Femur (tissue), 1 donor: ENCODE measurements around the gene SRP68.
"Not testable (repeated sequence)": the region's sequence is repeated elsewhere in the genome, so short reads cannot be mapped to it uniquely, and the experiment has no call there.

Experiments
- DNase-seq: peaks from one replicate; pipeline ENCODE4 v3.0.0-alpha.2; 2017

Gene SRP68

DNA sequence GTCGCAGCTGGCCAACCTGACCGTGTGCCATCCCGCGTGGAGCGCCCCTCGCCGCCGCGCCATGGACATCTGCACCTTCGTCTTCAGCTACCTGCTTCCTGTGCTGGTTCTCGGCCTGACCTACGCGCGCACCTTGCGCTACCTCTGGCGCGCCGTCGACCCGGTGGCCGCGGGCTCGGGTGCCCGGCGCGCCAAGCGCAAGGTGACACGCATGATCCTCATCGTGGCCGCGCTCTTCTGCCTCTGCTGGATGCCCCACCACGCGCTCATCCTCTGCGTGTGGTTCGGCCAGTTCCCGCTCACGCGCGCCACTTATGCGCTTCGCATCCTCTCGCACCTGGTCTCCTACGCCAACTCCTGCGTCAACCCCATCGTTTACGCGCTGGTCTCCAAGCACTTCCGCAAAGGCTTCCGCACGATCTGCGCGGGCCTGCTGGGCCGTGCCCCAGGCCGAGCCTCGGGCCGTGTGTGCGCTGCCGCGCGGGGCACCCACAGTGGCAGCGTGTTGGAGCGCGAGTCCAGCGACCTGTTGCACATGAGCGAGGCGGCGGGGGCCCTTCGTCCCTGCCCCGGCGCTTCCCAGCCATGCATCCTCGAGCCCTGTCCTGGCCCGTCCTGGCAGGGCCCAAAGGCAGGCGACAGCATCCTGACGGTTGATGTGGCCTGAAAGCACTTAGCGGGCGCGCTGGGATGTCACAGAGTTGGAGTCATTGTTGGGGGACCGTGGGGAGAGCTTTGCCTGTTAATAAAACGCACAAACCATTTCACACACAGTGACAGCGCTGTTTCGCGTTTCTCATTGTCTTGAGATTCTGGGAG is 4.7 kb upstream of the SRP68 start:
- peak; percentile 29 for DNase-seq

DNA sequence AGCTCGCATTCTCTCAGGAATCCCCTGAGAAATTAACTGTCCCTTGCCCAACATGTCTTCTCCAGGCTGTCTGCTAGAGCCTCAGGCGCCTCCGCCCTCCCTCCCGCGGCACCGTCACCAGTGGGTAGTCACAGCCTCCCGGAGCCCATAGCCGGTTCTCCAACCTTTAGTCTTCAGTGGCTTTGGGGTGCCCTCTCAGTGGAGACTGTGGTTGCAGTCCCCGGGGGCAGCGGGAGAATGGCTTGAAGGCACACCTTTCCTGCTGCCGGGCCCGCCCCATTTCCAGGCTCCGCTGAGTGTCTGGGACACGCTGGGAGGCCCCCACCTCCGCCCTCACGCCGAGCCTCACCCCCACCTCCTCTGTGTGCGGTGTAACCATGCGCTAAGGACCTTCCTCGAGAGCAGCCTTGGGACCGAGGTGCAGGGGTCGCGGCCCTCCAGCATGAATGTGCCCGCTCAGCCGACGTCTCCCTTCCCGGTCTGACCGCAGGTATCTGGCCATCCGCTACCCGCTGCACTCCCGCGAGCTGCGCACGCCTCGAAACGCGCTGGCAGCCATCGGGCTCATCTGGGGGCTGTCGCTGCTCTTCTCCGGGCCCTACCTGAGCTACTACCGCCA is 3.9 kb upstream of the SRP68 start:
- peak; percentile 23 for DNase-seq

DNA sequence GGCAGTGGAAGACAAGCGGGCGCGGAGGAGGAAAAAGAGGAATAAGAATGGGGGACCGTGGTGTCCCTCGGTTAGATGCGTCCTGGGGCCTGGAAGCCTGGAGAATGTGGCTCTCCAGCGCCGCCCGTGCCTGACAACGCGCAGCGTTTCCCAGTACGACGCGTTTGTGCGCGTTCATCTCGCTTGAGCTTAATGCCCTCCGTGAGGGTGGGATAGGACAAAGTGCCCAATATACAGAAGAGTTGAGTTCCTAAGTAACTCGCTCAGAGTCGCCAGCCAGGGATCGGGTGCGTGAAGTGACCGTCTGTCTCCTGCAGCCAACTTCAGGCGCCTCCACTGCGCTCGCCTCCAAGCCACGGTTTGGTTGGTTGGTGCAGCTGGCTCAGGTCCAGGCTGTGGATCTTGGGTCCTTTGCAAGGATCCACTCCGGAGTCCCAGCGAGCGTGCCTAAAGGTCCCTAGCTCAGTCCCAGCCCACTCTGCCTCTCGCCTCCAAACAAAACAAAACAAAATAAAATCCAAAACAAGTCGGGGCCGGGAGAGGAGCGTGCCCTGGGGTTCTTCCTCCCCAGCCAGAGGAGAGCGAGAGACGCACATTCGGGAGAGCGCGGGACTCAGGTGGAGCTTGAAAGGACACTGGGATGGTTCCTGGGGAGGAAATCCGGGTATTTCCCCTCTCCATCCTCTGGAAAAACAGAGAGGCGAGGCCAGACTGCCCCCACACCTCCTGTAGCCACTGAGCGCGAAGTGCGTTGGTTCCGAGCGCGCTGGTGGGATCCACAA is 3.2 kb upstream of the SRP68 start:
- peak; percentile 19 for DNase-seq

DNA sequence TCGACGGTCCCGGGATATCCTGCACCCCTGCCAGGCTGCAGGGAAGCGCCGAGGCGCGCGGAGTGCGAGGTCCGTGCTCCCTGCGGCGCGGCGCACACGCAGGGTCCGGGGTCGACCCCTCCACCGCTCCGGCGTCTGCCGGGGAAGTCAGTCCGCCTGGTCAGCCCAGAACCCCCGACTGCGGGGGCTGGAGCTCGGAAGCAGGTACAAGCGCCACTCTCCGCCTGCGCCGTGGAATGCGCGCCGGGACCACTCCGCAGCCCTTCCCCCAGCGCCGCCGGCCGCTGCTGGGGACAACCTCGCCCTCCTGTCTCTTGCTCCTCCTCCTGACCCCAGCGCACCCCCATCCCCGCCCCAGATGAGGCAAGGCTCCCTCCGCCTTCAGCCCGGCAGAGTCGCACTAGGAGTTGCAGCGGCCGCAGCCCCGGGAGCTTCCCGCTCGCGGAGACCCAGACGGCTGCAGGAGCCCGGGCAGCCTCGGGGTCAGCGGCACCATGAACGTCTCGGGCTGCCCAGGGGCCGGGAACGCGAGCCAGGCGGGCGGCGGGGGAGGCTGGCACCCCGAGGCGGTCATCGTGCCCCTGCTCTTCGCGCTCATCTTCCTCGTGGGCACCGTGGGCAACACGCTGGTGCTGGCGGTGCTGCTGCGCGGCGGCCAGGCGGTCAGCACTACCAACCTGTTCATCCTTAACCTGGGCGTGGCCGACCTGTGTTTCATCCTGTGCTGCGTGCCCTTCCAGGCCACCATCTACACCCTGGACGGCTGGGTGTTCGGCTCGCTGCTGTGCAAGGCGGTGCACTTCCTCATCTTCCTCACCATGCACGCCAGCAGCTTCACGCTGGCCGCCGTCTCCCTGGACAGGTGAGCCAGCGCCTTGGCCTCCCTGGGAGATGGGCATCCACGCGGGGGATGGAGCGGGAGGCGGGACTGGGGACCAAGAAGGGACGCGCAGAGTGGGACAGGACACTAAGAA is 2.4 kb upstream of the SRP68 start, which contains the start of gene GALR2:
TSS of gene GALR2 (plus strand) at position 392 of the 974 bp plus-strand sequence. CDS start at position 495, 103 bp downstream.
- DNase-seq, result peak; percentile 26

DNA sequence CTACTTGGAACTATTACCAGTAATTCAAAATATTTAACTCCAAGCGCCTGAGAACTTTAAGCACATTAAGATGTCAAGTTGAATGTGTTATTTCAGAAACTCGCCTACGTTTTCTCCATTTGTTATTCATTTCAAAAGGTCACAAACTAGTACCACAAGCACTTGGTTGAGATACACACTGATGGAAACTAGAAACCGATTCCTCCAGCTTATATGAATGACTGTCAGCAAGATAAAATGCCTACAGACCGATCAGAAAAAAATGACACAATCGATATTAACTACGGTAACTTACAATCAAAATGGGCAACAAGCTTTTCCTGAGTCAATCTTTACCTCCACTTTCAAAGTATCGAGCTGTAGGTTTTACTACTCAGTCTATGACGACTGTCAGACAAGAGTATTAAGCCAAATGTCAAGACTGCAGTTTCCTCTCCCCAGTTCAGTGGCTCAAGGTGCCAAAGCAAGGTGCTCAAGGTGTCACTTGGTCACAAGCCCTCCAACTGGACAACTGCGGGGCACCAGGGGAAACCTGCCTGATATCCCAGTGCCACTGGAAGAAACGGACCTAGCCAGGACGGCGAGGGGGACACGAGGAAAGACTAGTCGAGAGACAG is 678 bp downstream of the SRP68 start:
- no peak for DNase-seq

DNA sequence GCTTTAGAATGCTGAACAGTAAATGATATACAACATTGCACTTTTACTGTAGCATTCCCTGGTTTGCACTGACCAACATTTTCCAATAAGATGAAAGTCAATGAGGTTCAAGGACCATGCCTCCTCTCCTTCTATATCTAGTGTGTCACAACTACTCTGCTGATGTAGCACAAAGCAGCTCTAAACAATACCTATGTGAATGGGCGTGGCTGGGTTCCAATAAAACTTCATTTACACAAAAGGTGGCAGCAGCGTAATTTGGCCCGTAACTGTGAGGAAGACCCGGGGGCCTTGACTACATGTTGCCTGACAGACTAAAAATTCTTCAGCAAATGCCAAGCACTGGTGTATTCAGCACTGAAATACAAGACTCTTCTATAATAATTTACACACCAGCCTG is 6.5 kb downstream of the SRP68 start:
- no peak for DNase-seq

DNA sequence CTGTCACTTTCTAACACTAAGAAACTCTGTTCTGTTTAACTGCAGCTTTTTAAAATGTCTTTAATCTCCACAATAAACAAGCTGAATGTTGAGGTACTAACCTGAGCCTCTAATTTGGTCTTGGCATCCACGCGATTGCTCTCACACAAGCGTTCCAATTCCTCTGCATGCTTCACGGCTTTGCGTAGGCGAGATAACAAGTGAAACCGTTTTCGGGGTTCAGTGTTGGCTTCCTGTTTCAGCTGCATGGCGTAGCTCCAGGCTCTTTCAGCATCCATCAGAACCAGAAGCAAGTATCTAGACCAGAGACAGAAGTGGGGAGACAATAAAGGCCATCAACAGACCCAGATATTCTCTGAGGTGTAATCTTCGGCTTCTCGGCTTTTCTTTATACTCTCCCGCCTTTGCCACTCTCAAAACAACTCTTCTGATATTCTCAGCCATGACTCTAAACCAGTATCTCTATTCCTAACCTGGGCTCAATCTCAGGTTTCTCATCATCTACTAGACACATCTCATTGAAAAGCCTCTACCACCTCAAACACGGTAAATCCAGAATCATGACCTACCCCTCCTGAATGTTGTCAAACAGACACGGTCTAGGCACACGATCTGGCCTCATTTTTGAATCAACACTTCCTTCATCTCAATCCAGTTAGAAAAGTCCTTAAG is 8.3 kb downstream of the SRP68 start:
- DNase-seq, result no peak

DNA sequence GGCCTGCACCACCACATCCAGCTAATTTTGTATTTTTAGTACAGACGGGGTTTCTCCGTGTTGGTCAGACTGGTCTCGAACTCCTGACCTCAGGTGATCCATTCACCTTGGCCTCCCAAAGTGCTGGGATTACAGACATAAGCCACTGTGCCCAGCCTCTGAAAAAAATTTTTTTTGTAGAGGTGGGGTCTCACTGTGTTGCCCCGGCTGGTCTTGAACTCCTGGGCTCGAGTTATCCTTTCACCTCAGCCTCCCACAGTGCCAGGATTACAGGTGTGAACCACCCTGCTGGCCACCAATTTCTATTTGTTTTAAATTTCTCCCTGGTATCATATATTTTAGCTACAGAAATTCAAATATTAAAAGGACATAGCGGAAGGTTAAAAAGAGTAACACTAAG is 14.1 kb downstream of the SRP68 start:
- not testable (repeated sequence) for DNase-seq

DNA sequence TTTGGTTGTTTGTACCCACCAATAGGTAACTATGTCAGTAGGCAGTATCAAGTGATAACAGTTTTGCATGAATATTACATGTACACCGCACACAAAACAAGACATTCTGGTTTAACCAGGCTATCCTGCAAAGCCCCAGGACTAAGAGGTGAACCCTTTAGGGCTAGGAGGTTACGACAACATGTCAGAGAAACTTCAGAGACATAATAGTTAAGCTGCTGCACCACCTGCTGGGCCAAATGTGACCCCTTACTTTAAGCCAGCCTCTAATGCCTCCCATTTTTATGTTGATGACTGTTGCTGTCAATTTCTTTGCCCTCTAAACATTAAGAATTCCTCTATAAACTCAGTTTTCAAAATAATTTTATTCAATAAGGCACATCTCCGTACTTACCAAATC is 15.4 kb downstream of the SRP68 start:
- DNase-seq, result no peak

DNA sequence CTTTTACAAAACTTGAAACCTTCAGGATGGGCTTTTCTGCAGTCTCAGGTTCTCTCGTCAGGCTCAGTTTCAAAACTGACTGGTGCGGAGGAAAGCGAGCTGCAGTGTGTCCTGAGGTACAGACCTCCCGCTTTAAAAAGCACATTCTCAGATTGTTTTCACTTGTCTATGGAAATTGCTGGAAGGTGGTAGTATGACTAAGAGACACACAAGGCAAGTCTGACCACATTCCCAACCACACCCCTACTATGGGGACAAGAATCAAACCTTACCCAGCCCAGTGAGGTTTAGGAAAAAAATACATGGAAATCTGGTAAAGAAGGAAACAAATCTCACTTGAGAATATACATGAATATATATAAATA is 18.2 kb downstream of the SRP68 start:
- DNase-seq, result no peak

DNA sequence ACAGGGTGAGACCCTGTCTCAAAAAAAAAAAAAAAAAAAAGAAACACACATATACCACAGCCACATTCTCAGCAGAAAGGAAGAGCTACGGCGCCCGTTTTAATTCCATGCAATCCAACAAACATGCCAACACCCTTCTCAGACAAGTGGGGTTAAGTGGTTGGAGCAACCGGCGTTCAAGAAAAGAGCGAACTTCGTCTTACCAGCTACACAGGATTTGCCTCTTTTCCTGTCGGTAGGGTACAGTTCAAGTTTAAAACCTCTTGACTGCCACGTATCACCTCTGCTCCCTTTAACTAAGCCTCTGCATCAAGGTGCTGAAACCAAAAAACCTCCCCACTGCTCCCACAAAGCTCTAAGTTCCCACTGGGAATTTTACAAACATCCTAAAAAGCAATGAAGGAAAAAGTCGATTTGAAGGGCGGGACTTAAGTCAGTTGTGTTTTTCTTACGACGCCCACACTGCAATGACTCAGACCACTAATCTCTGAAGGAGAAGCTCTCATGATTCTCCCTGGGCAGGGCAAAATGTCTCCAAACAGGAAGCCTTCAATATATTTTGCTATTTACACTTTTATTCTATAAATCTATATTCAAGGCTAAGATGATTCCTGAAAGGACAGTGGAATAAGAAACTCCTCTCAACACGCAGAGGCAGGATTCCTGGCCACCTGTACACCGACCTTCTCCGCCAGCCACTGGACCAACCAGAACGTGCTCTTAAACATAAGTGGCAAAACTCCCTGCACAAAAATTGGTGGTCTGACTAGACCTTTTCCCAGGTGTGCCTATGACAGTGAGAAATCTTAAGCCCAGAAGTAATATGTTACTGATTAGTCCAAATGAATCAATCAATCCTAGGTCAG is 18.8 kb downstream of the SRP68 start:
- DNase-seq, result no peak

DNA sequence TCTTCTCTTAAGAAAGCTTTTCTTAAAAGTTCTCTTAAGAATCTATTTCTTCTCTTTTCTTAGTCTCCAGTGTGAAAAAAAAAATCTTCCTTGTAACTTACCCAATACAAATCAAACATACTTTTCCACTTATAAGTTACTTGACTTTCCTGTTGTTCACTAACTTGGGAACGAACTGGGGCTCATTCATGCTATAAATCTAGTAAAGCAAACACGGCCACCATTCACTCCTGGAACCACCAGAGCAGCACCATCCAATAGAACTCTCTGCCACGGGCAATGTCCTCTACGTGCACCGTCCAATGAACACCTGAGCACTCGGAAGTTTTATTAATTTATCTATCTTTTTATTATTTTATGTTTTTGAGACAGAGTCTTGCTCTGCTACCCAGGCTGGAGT is 20.8 kb downstream of the SRP68 start:
- DNase-seq, result no peak

DNA sequence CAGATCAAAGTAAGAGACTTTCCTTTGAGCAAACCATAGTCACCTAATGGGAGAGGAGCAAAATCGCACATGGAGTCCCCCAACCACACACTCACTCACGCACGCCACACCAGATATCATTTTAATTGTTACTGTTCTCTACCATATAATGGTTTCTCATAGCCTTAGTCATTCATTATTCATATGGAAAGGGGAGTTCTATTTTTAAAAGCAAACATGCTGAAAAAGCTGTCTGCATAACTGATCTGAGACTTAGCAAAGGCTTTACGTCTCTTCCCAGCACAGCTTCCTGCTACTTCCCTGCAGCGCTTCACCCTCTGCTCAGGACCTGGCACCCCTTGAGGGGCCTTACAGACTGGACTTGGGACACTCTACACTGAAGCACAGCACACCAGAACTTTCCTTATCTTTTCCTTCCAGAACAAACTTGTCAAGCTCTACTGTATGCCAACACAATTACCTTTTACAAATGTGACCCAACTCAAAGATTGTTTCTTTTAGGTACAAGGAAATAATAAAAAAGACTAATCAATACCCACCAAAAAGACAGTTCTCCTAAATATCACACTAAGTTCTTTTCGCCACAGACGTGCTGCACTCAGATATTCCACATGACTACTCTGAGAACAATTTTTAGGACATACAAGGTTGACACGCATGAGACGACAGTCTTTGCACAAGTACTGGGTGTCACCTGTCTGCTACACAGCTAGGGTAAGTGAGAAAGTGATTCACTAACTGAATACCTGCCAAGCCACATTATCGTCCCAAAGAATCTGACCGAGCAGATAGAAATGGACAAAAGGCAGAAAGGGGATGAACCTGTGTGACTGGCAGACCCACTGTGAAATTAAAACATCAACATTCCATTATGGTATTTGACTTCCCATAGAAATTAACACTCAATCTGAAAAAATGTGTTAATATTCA is 21.5 kb downstream of the SRP68 start:
- DNase-seq, result no peak

DNA sequence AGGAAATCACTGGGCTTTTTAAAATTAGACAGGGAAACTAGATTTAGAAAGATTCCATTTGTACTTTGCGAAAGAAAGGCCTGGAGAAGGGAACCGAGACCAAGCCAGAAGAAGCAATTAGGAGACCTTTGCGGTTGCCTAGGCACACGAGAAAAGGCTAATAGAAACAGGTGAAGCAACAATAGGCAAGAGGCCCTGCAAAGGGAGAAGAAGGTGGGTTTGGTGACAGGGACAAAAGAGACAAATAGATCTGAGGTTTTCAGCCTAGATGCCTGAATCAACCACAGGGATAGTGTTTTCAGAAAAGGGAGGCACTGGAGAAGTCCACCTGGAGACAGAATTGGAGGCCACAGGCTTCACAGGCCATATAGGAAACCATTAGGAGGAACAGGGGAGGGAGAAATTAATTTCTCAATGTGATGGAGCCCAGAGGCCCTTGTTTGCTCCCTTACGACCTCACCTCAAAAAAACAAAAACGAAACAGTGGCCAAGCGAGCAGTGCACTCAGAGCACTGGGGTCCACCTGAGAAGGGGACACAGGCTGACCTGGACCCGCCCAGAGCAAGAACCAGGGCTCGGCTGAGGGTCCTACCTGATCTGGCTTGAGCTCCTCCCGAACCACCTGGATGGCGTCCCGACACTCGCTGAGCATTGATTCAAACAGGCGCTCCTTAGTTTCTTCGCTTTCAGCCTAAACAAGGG is 22.3 kb downstream of the SRP68 start:
- DNase-seq, result no peak

DNA sequence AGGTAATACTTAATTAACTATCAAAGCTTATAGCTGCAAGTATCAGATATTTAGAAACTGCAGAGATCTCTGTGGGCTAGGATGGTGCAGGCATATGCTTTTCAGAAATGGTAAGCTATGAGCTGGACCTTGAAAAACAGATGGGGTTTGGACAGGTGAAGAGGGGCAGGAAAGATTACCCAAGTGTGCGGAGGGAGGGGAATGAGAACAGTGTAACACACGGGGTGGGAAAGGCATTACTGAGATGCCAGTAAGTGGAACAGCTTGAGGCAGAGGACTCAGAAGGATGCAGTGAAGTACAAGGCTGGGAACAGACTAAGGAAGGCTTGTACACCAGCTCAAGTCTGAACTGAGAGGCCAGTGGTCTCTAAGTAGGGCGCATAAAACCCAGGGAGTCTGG is 23.1 kb downstream of the SRP68 start:
- DNase-seq, result no peak

DNA sequence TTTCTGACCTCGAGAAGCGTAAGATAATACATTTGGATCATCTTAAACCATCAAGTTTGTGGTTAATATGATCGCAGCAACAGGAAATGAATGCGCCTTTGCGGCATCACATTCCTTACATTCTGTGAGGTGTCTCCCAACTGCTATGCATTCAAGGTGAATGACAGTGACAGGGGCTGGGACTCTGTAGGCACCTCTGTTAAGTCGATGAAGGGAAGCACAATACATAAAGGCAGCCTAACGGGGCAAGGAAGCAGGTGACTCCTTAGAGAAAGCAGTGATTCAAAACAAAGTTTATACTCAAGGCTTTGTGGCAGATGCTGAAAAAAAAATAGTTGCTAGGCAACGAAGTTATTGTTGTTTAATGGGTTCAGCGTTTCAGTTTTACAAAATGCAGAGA is 23.6 kb downstream of the SRP68 start:
- DNase-seq, result no peak

DNA sequence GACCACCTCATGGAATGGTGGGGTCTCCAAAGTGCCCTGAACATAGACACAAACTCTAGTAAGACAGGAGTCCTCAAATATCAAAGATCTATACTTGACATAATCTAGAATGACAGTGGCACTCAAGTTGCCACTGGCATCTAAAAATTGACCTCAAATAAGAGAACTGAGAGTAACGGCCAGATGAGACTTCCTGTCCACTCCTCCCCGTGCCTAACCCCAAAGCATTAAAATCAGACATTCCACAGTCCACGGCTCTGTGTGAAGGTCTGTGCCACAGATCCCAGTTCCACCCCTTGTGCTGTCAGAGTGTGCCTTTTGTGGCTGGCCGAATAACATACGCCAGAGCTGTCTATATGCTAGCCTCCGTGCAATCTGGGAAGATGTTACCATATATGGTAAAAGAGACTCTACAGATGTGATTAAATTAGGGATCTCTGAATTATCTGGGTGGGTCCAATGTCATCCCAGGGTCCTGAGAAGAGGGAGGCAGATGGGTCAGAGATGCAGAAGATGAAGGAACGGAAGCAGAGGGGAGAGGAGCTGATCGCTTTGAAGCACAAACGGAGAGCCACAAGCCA is 24.2 kb downstream of the SRP68 start:
- no peak for DNase-seq

DNA sequence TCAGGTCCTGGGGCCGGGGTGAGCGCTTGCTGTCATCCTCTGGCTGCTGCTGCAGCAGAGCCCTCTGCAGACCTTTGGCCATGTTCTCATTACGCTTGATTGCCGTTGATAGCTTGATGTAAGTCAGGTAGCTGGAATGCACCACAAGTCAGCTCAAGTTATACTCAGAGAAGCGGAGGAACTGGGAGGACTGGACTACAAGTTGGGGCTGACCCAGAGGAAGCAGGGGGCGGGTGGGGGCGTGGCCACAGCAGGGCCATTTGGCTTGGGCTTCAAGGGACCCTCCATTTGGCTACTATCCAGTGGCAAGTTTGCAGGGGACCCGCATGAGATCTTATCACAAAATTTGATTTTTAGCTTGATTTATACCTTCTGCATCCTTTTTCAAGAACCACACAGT is 26.3 kb downstream of the SRP68 start:
- no peak for DNase-seq
